GM18951 (cell line): ENCODE measurements around the gene CHST3.

Experiments
- POLR2A ChIP-seq: IDR thresholded peaks from 4 replicates; pipeline ENCODE4 v1.6.1; 2011; ENCODE audit warnings: mild to moderate bottlenecking; ENCODE audit not compliant: insufficient read length, insufficient read depth; ENCODE audit errors: extremely low read depth
- in situ Hi-C: fragments of 300-500 bp; cut with MboI; formaldehyde crosslinking; loops from one replicate; pipeline ENCODE4 v1.12.0; 2022; ENCODE audit warnings: low sequenced_read_pairs, mixed read lengths, inconsistent platforms; ENCODE audit not compliant: unreplicated experiment

Gene CHST3

DNA sequence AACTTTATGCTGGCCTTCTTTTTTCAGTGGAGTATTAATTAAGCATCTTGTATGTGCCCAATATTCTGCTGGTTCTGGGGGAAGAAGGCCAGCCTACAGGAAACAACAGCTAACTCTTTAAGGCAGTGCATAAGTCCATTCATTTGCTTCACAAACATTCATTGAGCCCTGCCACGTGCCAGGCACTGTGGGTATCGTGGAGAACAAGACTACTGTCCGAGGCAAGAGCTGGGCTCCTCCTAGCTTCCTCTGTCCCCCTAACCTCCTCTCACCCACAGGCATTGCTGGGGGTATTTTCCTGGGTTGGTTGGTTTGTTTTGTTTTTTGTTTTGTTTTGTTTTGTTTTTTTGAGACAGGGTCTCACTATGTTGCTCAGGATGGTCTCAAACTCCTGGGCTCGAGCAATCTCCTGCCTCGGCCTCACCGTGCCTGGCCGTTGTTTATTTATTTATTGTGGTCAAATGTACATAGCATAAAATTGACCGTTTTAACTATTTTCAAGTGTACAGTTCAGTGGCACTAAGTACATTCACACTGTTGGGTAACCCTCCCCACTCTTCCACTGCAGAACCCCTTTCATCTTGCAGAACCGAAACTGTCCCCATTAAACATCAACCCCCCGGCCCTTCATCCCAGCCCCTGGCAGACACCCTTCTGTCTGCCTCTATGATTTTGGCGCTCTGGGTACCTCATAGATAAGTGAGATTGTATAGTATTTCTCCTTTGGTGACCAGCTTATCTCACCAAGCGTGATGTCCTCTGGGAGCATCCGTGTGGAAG, 32.6 kb downstream of the CHST3 start:
- in situ Hi-C loops = no loop called here
- TF ChIP-seq POLR2A = no peak

GRCh38 chr10:71998119-71998839, 34.1 kb downstream of the CHST3 start:
- TF ChIP-seq POLR2A = no peak
- in situ Hi-C loops = no loop called here

DNA sequence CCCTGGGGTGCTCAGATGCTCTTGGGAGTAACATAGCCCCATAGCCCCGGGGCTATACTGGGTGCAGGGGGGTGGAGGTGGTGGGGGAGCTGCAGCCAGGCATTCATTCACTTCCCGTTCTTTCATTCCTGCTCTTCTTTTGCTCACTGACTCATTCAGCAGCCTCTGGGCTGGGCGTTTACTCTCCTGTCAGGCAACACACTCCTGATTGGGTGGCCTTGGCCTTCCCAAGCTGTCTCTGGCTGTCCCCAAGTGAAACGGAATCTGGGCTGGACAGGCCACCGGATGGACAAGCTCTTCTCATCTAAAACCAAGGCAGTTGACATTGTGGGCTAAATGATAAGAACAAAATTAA, 34.6 kb downstream of the CHST3 start:
- no peak for TF ChIP-seq POLR2A

DNA sequence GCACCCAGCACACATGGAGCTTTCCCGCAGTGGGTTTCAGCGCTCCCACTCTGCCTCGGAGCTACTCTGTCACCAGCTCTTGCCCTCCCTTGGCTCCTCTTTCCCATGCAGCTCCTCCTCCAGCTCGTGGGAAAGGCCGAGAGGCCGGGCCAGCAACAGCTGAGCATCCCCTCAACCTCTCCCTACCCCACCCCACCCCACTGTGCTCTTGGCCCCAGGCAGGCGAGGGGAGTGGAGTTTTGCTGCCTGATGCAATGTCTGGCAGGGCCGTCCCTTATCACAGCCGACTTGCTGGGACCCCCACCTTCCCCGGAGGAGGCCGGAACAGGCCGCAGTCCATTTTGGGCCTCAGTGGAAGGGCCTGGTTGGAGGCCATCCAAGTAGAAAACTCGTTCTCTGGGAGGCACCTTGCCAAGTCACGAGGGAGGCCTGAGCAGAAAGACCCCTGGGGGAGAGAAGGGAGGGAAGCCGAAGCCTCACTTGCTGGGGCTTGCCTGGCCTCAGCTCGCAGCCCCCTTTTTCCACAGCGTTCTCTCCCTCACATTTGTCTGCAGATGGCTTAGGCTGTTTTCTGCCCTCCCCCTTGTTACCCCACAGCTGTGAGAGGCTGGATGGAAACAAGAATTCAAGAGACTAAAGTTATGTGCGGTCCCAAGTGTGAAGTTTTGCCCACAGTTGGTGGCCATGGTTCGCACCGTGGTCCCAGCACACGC, 35.3 kb downstream of the CHST3 start:
- no peak for TF ChIP-seq POLR2A
- in situ Hi-C loops = no loop called here

More for the DNA sequence above, 34.6 kb downstream of the CHST3 start:
- in situ Hi-C loops = no loop called here

GRCh38 chr10:72000073-72001032, 36.2 kb downstream of the CHST3 start:
- no peak for TF ChIP-seq POLR2A
- in situ Hi-C loops = no loop called here

DNA sequence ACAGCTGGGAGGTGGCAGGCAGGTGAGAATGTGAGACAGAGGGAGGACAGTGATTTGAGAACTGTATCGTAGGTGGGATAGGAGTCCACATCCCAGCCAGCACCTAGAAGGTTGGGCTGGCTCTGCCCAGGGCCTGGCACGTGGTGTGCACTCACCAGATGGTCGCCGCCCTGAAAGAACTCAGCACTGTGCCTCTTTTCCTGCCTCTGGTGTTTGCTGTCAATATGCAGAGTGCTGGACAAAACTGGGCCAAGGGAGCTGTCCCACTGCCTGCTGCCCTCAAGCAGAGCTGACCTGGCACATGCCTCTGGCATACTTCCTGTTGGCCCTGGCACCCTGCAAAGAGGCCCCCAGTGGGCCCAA, 36.8 kb downstream of the CHST3 start:
- in situ Hi-C loops = no loop called here
- TF ChIP-seq POLR2A = no peak

GRCh38 chr10:72002354-72003295, 38.4 kb downstream of the CHST3 start:
- in situ Hi-C loops = no loop called here
- no peak for TF ChIP-seq POLR2A

- no peak for TF ChIP-seq POLR2A
- in situ Hi-C loops = no loop called here
These were observed 41.8 kb downstream of the CHST3 start for GRCh38 chr10:72006026-72006425.

DNA sequence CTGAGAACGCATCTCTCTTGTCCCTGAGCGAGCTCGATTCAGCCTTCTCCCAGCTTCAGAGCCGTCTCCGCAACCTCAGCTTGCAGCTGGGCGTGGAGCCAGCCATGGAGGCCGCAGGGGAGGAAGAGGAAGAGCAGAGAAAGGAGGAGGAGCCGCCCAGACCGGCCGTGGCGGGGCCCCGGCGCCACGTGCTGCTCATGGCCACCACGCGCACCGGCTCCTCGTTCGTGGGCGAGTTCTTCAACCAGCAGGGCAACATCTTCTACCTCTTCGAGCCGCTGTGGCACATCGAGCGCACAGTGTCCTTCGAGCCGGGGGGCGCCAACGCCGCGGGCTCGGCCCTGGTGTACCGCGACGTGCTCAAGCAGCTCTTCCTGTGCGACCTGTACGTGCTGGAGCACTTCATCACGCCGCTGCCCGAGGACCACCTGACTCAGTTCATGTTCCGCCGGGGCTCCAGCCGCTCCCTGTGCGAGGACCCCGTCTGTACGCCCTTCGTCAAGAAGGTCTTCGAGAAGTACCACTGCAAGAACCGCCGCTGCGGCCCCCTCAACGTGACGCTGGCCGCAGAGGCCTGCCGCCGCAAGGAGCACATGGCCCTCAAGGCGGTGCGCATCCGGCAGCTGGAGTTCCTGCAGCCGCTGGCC, 43.2 kb downstream of the CHST3 start:
- in situ Hi-C loops = no loop called here
- no peak for TF ChIP-seq POLR2A

DNA sequence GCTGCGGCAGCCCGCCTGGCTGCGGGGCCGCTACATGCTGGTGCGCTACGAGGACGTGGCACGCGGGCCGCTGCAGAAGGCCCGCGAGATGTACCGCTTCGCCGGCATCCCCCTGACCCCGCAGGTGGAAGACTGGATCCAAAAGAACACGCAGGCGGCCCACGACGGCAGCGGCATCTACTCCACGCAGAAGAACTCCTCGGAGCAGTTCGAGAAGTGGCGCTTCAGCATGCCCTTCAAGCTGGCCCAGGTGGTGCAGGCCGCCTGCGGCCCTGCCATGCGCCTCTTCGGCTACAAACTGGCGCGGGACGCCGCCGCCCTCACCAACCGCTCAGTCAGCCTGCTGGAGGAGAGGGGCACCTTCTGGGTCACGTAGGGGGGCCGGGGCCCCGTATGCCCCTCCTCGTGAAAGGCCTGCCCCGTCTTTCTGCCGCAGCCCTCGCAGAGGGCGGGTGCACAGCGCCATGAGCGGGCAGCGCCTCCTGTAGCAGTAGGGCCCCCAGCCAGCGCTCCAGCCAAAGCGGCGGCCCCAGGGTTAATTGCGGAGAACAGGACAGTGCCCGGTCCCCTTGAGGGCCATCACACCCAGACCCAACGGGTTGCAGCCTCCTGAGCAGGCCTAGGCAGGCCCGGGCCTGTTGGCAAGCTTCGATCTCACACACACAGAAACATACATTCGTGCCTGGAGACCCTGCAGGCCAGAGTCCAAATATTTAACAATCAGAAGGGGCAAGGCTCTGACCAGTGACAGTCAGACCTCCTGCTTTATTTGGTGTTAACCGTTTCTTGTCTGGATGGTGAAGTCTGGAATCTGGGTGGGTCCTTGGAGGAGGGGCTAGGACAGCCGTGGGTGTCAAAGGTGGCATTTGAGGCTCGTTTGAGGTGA, 44.1 kb downstream of the CHST3 start:
- no peak for TF ChIP-seq POLR2A
- in situ Hi-C loops = no loop called here

- TF ChIP-seq POLR2A = no peak
- in situ Hi-C loops = no loop called here
These were observed 44.8 kb downstream of the CHST3 start for GRCh38 chr10:72009051-72009424.
